Measurements from ENCODE around the gene GNG3. TPM values are rescaled to one million over a fixed set of nuclear protein-coding genes. Genes with fewer than 3 reads are reported as not detected.

Gene GNG3
- total and polyA plus RNA-seq, 2 of the 8 experiments (the other 6 are each of a cell fraction or from before 2014, with no cell fraction given), result 4.9 to 12.1 TPM

DNA sequence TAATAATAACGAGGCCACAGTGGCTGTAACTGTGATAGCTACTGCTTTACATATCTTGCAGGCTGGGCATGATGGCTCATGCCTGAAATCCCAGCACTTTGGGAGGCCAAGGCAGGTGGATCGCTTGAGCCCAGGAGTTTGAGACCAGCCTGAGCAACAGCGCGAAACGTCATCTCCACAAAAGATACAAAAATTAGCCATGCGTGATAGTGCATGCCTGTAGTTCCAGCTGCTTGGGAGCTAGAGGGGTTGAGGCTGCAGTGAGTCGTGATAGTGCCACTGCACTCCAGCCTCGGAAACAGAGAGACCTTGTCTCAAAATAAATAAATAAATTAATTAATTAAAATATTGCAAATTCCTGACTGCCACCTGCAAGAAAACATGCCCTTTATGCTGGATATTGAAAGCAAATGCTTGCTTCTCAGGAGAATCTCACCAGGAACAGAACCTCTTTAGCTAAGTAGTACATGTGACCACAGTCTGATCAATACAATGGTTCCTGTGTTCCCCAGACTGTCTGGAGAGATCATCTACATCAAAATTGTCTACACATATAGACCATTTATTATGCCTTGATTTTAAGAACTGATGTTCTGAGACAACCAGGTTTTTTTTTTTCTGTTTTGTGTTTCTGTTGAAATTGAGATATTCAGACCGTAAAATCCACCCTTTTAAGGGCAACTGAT, 40.1 kb downstream of the GNG3 start:
- no peak overlapping the region for H3K23ac ChIP-seq (ENCODE audit: insufficient read length)
- WGBS, 2 experiments (ENCODE audit: extremely low coverage in 1 of 2, insufficient coverage in 1 of 2, insufficient read length in 1 of 2, insufficient replicate concordance in 2 of 2, low coverage in 1 of 2, low lambda C conversion rate in 2 of 2, missing lambda C conversion rate in 1 of 2), result 95% methylated on average over 9 of the region's 9 CpGs; no CpG with 5 or more reads in 1 of the 2 experiments
- H3K4me2 ChIP-seq (ENCODE audit: insufficient read depth in 1 of 2, low read depth in 2 of 2, low read length in 2 of 2), result no peak overlapping the region
- H2AFZ ChIP-seq (ENCODE audit: low read length), result no peak overlapping the region
- no peak overlapping the region for H4K8ac ChIP-seq (ENCODE audit: extremely low read depth, insufficient read depth, low read length)
- H2BK5ac ChIP-seq (ENCODE audit: low read depth, low read length), result no peak overlapping the region
- H2BK120ac ChIP-seq (replicated peaks; ENCODE audit: low read depth, low read length), result no peak overlapping the region
- no peaks in the 10 kb centered on the region for H3K9me3 ChIP-seq (ENCODE audit: insufficient read depth in 2 of 2, low read depth in 1 of 2, low read length in 1 of 2)
- ChIA-PET POLR2A (ENCODE audit: partially characterized antibody) (interaction anchor here (0.6 to 16.9 kb wide), 15 partner anchors 10 to 174 kb away, joined by 3 to 192 read pairs (median 6); partner anchors contain the start of genes EEF1G, HNRNPUL2, POLR2G and TAF6L), CTCF (ENCODE audit: partially characterized antibody) (interaction anchor here (0.6 to 7.9 kb wide), 6 partner anchors 8 to 133 kb away, joined by 3 to 40 read pairs (median 5); partner anchors contain the start of genes POLR2G and SLC3A2)
- TF ChIP-seq SIX5 (IDR thresholded peaks at IDR 0.05; ENCODE audit: low read depth, low read length) (no peak), EGR1 (IDR thresholded peaks at IDR 0.05; ENCODE audit: borderline replicate concordance, low read depth, low read length) (no peak), BACH1 (IDR thresholded peaks at IDR 0.05; ENCODE audit: low read length) (no peak)
- TF ChIP-seq, protein P1, sequence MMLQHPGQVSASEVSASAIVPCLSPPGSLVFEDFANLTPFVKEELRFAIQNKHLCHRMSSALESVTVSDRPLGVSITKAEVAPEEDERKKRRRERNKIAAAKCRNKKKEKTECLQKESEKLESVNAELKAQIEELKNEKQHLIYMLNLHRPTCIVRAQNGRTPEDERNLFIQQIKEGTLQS (IDR thresholded peaks at IDR 0.05; ENCODE audit: insufficient read depth, low read depth, low read length), result no peak
- no peak overlapping the region for H3K4ac ChIP-seq (replicated peaks; ENCODE audit: insufficient read length, low read depth, low read length)
- no peak for DNase-seq (ENCODE audit: low read depth in 1 of 2, low spot score in 2 of 2)
- H3K36me3 ChIP-seq (ENCODE audit: control insufficient read depth in 2 of 4, insufficient read depth in 4 of 4, low read length in 3 of 4), result peaks cover 8 to 26% (median 13%) of the 10 kb centered on the region in 4 experiments
- no peak overlapping the region for H3K4me3 ChIP-seq (ENCODE audit: extremely low read depth in 1 of 4, insufficient read depth in 2 of 4, low read depth in 3 of 4, low read length in 4 of 4)
- no peaks in the 10 kb centered on the region for H3K4me1 ChIP-seq (replicated peaks in 1 of 4; ENCODE audit: control insufficient read depth in 3 of 4, insufficient read depth in 4 of 4, low read length in 3 of 4)
- FAIRE-seq, result no peak
- H2BK15ac ChIP-seq (ENCODE audit: low read length), result no peak overlapping the region
- H3K27me3 ChIP-seq (replicated peaks in 1 of 4; ENCODE audit: control insufficient read depth in 3 of 4, extremely low read depth in 1 of 4, insufficient read depth in 3 of 4, low read length in 3 of 4), result no peaks in the 10 kb centered on the region
- no peak overlapping the region for H2BK12ac ChIP-seq (ENCODE audit: low read depth, low read length)
- H4K91ac ChIP-seq (replicated peaks; ENCODE audit: insufficient read length, low read length), result no peak overlapping the region
- H3K23me2 ChIP-seq (ENCODE audit: low read depth, low read length), result no peaks in the 10 kb centered on the region
- H3K56ac ChIP-seq (replicated peaks; ENCODE audit: insufficient read length, low read depth, low read length), result no peak overlapping the region
- no peak overlapping the region for H3K18ac ChIP-seq (ENCODE audit: extremely low read depth, low read length)
- H3K14ac ChIP-seq (ENCODE audit: insufficient read length), result no peak overlapping the region
- peaks cover 2 to 29% of the 10 kb centered on the region in 2 experiments for H3K79me2 ChIP-seq (ENCODE audit: control insufficient read depth in 1 of 2, insufficient read depth in 2 of 2, low read length in 2 of 2)
- H4K5ac ChIP-seq (ENCODE audit: insufficient read length, low read depth, low read length), result no peak overlapping the region
- no peak overlapping the region for H3K9ac ChIP-seq (replicated peaks in 1 of 4; ENCODE audit: extremely low read depth in 1 of 4, low read depth in 3 of 4, low read length in 3 of 4)
- peaks cover 6 to 15% of the 10 kb centered on the region in 2 experiments for H4K20me1 ChIP-seq (replicated peaks in 1 of 2; ENCODE audit: control insufficient read depth in 1 of 2, insufficient read depth in 2 of 2, low read length in 2 of 2)
- no peak overlapping the region for H2BK20ac ChIP-seq (ENCODE audit: low read length)
- H2AK5ac ChIP-seq (ENCODE audit: low read depth, low read length), result no peak overlapping the region
- peaks cover 8% of the 10 kb centered on the region for H3K79me1 ChIP-seq (ENCODE audit: low read depth, low read length)
- no peak overlapping the region for H3K27ac ChIP-seq (ENCODE audit: low read depth, low read length)
